ENCODE measurements around the gene GMCL2. TPM values are rescaled to one million over a fixed set of nuclear protein-coding genes. Genes with fewer than 3 reads are reported as not detected.

The GMCL2 gene
- total RNA-seq, 1 experiment from 2014 or later: not detected

DNA sequence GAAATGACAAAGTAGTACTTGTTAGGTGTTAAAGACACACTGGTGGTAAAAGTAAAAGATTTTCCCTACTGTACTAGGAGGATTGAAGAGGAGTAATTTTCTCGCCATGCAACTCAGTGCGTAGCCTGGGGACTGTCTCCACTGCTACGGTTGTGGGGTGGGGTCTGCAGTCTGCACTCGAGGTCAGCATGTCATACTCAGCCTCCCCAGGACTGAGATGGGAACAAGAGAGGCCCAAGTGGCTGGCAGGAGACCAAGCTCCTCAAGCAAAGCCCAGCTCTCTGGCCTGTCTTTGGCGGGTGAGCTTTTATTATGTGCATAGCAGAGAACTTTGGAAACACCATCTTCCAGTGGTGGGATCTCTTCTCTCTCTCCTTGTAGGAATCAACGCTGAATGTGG is 43.9 kb downstream of the GMCL2 start:
- Histone ChIP-seq H3K9me2 (ENCODE audit: insufficient read depth) (no peaks in the 10 kb centered on the region), H3K4me2 (ENCODE audit: low read length) (no peak overlapping the region), H3K9ac (ENCODE audit: low read length) (no peak overlapping the region), H4K20me1 (ENCODE audit: insufficient read depth) (no peaks in the 10 kb centered on the region), H3K9me3 (ENCODE audit: control insufficient read depth in 1 of 2, insufficient read depth in 1 of 2, low read depth in 1 of 2, low read length in 2 of 2) (no peaks in the 10 kb centered on the region), H3K27ac (ENCODE audit: low read depth, low read length) (no peak overlapping the region), H2AFZ (ENCODE audit: low read depth, low read length, poor library complexity, severe bottlenecking) (no peak overlapping the region), H3K27me3 (ENCODE audit: insufficient read depth, low read length) (no peaks in the 10 kb centered on the region), H3K4me1 (ENCODE audit: control insufficient read depth in 1 of 2, insufficient read depth in 2 of 2, low read length in 2 of 2) (peaks cover 0 to 10% of the 10 kb centered on the region in 2 experiments; a peak in 1 of 4 replicates), H3K36me3 (ENCODE audit: control insufficient read depth in 1 of 2, insufficient read depth in 2 of 2, low read length in 2 of 2) (peaks cover 31 to 34% of the 10 kb centered on the region in 2 experiments; a peak in 3 of 4 replicates), H3K4me3 (replicated peaks in 1 of 2; ENCODE audit: low read depth in 1 of 2, low read length in 2 of 2) (no peak overlapping the region), H3K79me2 (ENCODE audit: insufficient read depth, low read length) (no peaks in the 10 kb centered on the region)
- DNase-seq (ENCODE audit: low read depth, low spot score): no peak
- no TSS peak for BruUV-seq (replicated peaks)
- CTCF ChIA-PET: interaction anchor here (1.5 to 10.8 kb wide), 2 partner anchors 10 to 67 kb away, joined by 7 to 98 read pairs; partner anchors contain the start of gene NHP2
- POLR2A ChIA-PET: interaction anchor here (1.0 kb wide), 1 partner anchor 67 kb away, joined by 3 read pairs; no protein-coding TSS in a partner anchor
- RAD21 ChIA-PET (ENCODE audit: low non-redundant PET in 1 of 2, low total read pairs in 2 of 2, uncharacterized antibody in 2 of 2, unreplicated experiment in 2 of 2): interaction anchor here in 1 of 2 experiments (0.7 kb wide), 1 partner anchor 68 kb away, joined by 3 read pairs; no protein-coding TSS in a partner anchor
- intact Hi-C loops (cut with micrococcal nuclease): no loop called here
- ATAC-seq: no peak
- TF ChIP-seq POLR2A (IDR thresholded peaks at IDR 0.05; ENCODE audit: borderline replicate concordance, extremely low read depth, insufficient read depth, insufficient read length) (no peak), CEBPB (IDR thresholded peaks at IDR 0.05; ENCODE audit: low read depth) (no peak), RAD21 (IDR thresholded peaks at IDR 0.05; ENCODE audit: low read depth) (no peak), EZH2phosphoT487 (IDR thresholded peaks at IDR 0.05; ENCODE audit: borderline replicate concordance) (no peak), SRF (IDR thresholded peaks at IDR 0.05; ENCODE audit: low read depth) (no peak), ZNF274 (IDR thresholded peaks at IDR 0.05; ENCODE audit: low read depth, low read length) (no peak), EGR1 (IDR thresholded peaks at IDR 0.05; ENCODE audit: low read depth) (no peak), JUND (IDR thresholded peaks at IDR 0.05) (no peak), EZH2 (IDR thresholded peaks at IDR 0.05) (no peak), ELF1 (IDR thresholded peaks at IDR 0.05; ENCODE audit: borderline replicate concordance, low read depth) (no peak)

DNA sequence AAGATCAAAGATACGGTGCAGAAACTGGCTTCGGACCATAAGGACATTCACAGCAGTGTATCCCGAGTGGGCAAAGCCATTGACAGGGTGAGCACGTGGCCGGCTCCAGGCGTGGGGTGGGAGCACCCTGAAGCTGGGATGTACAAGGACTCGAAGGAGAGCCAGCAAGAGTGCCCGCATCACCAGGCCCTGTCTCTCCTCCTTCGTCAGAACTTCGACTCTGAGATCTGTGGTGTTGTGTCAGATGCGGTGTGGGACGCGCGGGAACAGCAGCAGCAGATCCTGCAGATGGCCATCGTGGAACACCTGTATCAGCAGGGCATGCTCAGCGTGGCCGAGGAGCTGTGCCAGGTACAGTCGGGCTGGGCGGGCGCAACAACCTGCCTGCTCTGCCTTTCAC is 44.5 kb downstream of the GMCL2 start:
- no peak overlapping the region for H2AFZ ChIP-seq (ENCODE audit: low read depth, low read length, poor library complexity, severe bottlenecking)
- ATAC-seq: no peak
- no peaks in the 10 kb centered on the region for H3K79me2 ChIP-seq (ENCODE audit: insufficient read depth, low read length)
- H3K4me3 ChIP-seq (replicated peaks in 1 of 2; ENCODE audit: low read depth in 1 of 2, low read length in 2 of 2): no peak overlapping the region
- peaks cover 0 to 10% of the 10 kb centered on the region in 2 experiments; a peak in 1 of 4 replicates for H3K4me1 ChIP-seq (ENCODE audit: control insufficient read depth in 1 of 2, insufficient read depth in 2 of 2, low read length in 2 of 2)
- ChIA-PET RAD21 (ENCODE audit: low non-redundant PET in 1 of 2, low total read pairs in 2 of 2, uncharacterized antibody in 2 of 2, unreplicated experiment in 2 of 2) (no interaction called here), CTCF (interaction anchor here (1.5 to 10.8 kb wide), 2 partner anchors 11 to 67 kb away, joined by 7 to 98 read pairs; partner anchors contain the start of gene NHP2), POLR2A (interaction anchor here (1.0 kb wide), 1 partner anchor 66 kb away, joined by 3 read pairs; no protein-coding TSS in a partner anchor)
- H3K27ac ChIP-seq (ENCODE audit: low read depth, low read length): no peak overlapping the region
- no peak for DNase-seq (ENCODE audit: low read depth, low spot score)
- H3K9me3 ChIP-seq (ENCODE audit: control insufficient read depth in 1 of 2, insufficient read depth in 1 of 2, low read depth in 1 of 2, low read length in 2 of 2): no peaks in the 10 kb centered on the region
- intact Hi-C loops (cut with micrococcal nuclease): no loop called here
- BruUV-seq (replicated peaks): no TSS peak
- no peak overlapping the region for H3K9ac ChIP-seq (ENCODE audit: low read length)
- no peaks in the 10 kb centered on the region for H3K27me3 ChIP-seq (ENCODE audit: insufficient read depth, low read length)
- no peak overlapping the region for H3K4me2 ChIP-seq (ENCODE audit: low read length)
- H4K20me1 ChIP-seq (ENCODE audit: insufficient read depth): no peaks in the 10 kb centered on the region
- peaks cover 28% of the 10 kb centered on the region in 2 experiments; a peak in 3 of 4 replicates for H3K36me3 ChIP-seq (ENCODE audit: control insufficient read depth in 1 of 2, insufficient read depth in 2 of 2, low read length in 2 of 2)
- TF ChIP-seq ZNF274 (IDR thresholded peaks at IDR 0.05; ENCODE audit: low read depth, low read length) (no peak), RAD21 (IDR thresholded peaks at IDR 0.05; ENCODE audit: low read depth) (no peak), SIN3A (IDR thresholded peaks at IDR 0.05; ENCODE audit: low read depth) (no peak), SP1 (IDR thresholded peaks at IDR 0.05; ENCODE audit: low read depth) (no peak), YY1 (IDR thresholded peaks at IDR 0.05; ENCODE audit: extremely low read depth, insufficient replicate concordance, low read depth, low read length) (no peak), POLR2AphosphoS5 (IDR thresholded peaks at IDR 0.05; ENCODE audit: low read depth, low read length) (no peak), TCF7L2 (IDR thresholded peaks at IDR 0.05; ENCODE audit: borderline replicate concordance, extremely low read depth, insufficient read depth, insufficient read length) (no peak), EZH2 (IDR thresholded peaks at IDR 0.05) (no peak), JUND (IDR thresholded peaks at IDR 0.05) (no peak), EZH2phosphoT487 (IDR thresholded peaks at IDR 0.05; ENCODE audit: borderline replicate concordance) (no peak), CEBPB (IDR thresholded peaks at IDR 0.05; ENCODE audit: low read depth) (no peak), EGR1 (IDR thresholded peaks at IDR 0.05; ENCODE audit: low read depth) (no peak), ZFX (IDR thresholded peaks at IDR 0.05) (no peak)
- TF ChIP-seq, protein P1, sequence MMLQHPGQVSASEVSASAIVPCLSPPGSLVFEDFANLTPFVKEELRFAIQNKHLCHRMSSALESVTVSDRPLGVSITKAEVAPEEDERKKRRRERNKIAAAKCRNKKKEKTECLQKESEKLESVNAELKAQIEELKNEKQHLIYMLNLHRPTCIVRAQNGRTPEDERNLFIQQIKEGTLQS (IDR thresholded peaks at IDR 0.05): no peak
- TF ChIP-seq, protein P2, sequence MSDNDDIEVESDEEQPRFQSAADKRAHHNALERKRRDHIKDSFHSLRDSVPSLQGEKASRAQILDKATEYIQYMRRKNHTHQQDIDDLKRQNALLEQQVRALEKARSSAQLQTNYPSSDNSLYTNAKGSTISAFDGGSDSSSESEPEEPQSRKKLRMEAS (IDR thresholded peaks at IDR 0.05): no peak
- no peaks in the 10 kb centered on the region for H3K9me2 ChIP-seq (ENCODE audit: insufficient read depth)
